IPS-NIHi11 (cell line): Measurements from ENCODE around the gene TNRC18.

Source experiments
- DNase-seq: peaks from one replicate; pipeline ENCODE4 v3.0.0; 2012; ENCODE audit warnings: mixed read lengths, low spot score

TNRC18 gene

DNA sequence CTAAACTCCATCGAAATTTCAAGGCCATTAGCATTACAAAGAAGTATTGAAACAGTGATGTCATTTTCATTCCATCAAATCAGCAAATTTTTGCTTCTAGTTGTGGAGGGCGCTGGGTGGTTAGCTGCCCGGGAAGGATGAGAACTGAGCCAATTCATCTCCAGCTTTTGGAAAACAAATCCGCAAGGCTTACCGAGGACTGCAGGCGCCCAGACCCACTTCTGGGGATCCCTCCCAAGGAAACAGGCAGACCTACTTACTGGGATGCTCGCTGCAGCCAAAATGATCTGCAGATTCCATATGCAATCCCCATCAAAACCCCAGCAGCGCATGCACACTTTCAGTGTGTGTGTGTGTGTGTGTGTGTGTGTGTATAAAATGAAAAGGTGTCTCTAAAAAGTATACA, 19.2 kb downstream of the TNRC18 start:
- DNase-seq, result peak; percentile 1

GRCh38 chr7:5403442-5403841, 20.2 kb downstream of the TNRC18 start:
- DNase-seq, result no peak

DNA sequence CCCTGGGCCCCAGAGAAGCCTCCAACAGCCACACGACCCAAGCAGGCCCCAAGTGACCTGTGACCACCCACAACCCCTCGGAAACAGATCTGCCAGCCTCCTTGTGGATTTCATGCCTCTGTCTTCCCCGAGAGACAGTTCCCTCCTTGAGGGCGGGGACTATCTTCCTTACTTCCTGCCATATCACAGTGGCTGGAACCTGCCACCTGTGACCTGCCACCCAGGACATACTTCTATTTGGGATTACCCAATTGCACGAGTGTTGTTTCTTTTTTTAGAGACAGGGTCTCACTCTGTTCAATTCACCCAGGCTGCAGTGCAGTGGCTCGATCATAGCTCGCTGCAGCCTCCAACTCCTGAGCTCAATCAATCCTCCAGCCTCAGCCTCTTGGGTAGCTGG, 25.9 kb downstream of the TNRC18 start:
- DNase-seq, result peak; percentile 10

DNA sequence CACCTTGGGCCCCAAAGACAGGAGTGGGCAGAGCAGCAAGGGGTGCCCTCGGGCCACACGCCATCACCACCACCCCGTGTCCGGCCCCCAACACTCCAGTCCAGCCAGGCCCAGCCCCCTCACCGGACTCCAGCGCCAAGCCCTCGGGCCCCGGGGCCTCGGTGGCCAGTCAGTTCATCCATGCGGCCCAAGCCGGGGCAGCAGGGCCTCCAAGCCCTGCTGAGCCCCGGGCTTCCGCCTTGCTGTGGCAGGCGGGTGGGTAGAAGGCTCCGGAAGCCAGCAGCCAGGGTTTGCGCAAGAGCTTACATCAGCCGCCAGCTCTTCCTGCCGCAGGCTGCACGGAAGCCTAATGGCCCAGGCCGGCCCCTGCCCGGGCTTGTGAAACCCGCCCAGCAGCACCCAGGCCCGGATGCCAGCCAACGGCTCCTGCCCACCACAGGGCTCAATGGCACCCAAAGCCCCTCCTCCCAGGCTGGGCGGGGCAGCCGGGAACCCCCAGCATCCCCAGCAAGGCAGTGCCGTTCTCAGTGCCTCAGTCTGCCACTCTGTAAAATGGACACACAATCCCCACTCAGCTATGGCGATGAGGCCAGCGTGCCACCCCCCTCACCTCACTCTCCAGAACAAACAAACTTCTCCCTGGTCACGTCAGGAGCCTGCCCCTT, 26.5 kb downstream of the TNRC18 start:
- DNase-seq, result peak; percentile 77

DNA sequence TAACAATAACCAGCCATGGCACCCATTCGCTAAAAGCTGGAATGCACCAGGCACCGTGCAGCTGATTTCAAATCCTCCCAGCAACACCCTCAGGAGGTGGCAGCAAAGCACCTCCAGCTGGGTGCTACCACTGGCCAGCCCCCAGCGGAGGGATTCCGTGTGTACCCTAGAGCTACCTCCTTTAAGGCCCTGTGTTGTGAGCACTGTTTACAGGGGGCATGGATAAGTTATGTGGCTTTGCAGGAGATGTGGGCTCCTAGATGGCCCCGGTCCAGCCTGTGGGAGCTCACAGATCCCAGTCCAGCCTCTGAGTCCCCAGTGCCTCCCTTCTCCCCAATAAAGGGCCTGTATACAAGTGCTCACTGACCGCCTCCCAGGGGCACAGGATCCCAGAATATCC, 27.1 kb downstream of the TNRC18 start:
- DNase-seq, result peak; percentile 22

DNA sequence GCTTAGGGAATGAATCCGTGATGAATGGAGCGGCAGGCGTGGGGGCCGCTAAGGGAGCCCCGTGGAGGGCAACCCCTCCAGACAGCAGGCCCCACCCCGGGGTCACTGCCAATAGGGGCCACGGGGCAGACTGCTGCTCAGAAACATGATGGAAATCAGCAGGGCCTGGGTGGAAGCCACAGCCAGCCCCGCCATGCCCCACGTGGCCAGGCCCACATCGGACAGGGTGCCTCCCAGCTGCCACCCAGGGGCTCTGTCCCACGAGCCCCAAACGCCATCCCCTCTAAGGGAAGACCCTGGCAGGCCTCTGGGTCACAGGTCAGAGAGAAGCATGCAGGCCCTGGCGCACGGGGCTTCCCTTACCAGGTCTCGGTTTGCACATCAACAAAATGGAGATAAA, 28.4 kb downstream of the TNRC18 start:
- DNase-seq, result peak; percentile 10

GRCh38 chr7:5394264-5395105, 29.1 kb downstream of the TNRC18 start:
- DNase-seq, result peak; percentile 14

DNA sequence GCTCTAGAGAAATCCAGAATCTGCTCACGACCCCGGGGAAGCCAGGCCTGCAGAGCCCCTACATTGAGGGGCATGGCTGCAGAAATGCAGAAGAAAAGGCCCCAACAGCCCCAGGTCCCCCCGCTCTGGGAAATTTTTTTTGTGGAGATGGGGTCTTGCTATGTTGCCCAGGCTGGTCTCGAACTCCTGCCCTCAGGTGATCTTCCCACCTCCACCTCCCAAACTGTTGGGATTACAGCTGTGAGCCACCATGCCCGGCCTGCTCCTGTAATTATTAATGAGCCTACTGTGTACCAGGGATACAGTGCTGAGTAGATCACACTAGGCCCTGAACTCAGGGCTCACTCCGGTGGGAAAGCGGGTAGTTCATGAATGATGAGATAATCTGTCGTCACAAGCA, 29.9 kb downstream of the TNRC18 start:
- peak; percentile 3 for DNase-seq

DNA sequence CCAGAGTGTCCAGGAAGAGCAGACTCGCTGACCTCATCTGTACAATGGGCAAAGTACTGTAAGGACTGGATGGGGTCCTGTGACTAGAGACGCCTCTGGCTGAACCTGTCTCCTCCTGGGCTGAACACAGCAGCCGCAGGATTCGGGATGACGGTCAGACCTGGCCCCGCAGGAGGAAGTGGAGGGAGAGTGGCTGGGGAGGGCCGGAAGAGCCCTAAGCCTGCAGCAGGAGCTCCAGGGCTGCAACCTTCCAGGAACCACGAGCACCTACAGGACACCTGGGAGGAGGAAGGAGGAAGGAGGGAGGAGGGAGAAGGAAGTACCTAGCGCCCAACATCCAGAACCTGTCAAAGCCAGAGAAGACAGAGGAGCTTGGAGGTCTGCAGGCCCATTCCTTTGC, 30.3 kb downstream of the TNRC18 start:
- DNase-seq, result peak; percentile 4

DNA sequence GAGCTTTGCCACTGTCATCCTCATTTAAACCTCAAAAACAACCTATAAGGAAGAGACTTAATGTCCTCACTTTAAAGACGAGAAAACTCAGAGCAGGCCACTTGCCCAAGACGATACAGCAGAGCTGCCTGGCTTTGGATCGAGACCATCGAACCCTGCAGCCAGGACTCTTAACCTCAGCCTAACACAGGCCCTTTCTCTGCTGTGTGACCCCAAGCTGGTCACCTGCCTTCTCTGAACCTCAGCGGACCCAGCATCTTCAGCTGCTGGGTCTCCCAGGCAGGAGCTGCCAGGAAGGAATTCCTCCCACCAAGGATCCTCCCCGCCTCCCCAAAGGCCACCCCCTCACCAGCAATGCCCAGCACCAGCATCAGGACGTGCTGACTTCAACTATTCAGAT, 32.7 kb downstream of the TNRC18 start:
- DNase-seq, result peak; percentile 3

- DNase-seq, result peak; percentile 51
Measured at GRCh38 chr7:5388905-5389433, 34.7 kb downstream of the TNRC18 start.

- peak; percentile 51 for DNase-seq
Measured at GRCh38 chr7:5388273-5388901, 35.2 kb downstream of the TNRC18 start.

GRCh38 chr7:5387711-5388245, 35.9 kb downstream of the TNRC18 start:
- DNase-seq, result peak; percentile 26

- no peak for DNase-seq
Measured at GRCh38 chr7:5384618-5385017, 39.0 kb downstream of the TNRC18 start.

DNA sequence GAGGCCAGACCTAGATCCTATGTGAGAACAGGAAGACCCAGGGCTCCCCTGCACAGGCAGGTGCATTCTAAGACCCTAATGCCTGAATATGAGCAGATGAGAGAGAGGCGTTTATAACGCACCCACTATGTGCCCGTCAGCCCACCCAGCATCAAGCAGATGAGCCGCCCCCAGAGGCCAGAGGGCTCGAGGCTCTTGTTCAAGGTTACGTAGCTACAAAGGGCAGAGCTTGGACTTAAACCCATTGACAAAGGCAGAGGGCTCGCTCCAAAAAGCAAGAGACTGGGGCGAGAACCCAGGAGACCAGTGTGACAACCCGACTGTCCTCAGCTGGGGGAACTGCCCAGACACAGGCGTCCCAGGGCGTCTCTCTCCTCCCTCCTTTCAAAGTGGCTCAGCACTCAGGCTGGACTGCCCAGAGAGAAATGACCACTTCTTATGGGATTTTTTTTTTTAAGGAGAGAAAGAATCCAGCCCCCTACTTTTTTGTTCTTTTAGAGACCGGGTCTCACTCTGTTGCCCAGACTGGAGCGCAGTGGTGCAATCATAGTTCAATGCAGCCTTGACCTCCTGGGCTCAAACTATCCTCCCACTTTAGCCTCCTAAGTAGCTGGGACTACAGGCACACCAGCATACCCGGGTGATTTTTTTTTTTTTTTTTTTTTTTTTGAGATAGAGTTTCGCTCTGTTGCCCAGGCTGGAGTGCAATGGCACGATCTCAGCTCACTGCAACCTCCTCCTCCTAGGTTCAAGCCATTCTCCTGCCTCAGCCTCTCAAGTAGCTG, 40.1 kb downstream of the TNRC18 start:
- no peak for DNase-seq

DNA sequence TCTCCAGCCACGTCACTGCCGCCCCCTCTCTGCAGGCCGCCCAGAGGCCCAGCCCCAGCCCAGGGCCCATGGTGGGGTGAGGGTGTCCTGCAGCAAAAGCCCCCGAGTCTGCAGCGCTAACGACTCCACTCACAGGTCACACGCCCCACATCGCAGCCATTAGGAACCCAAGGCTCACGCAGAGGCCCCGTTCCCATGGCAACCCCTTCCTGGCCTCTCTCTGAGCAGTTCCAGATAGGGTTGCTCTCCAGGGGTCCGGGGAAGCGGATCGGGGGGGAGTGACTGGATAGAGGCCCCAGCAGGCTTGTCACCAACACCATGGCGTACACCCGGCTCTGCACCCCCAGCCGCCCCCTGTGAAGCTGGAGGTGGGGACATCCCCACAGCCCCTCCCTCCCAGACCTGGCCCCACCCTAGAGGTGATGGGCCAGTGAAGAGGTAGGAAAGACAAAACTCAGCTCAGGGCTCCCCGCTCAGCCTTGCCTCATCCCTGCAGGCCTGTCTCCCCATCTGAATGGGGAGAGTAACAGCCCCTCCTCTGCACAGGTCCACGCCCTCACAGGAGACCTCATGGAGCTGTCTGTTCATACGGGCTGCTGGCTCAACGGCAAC, 41.2 kb downstream of the TNRC18 start:
- DNase-seq, result peak; percentile 77

GRCh38 chr7:5381071-5381772, 42.4 kb downstream of the TNRC18 start:
- no peak for DNase-seq

GRCh38 chr7:5380350-5381070, 43.1 kb downstream of the TNRC18 start:
- no peak for DNase-seq

DNA sequence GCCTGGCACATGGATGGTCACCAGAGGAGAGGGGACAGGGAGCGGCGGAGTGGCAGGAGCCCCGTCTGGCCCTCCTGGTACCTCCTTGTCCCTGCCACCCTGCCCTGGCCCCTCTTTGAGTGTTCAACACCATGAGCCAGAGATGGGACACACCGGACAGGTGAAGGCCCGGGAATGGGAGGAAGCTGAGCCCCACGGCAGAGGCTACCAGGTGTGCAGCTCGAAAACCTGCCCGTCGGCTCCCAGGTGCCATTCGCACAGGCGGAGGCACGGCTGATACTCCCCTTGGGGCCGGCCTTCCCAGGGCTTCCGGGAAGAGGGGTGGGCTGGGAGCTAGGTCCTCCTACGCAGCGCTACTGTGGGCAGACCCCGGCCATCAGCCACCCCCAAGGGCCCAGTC, 44.1 kb downstream of the TNRC18 start:
- DNase-seq, result no peak

DNA sequence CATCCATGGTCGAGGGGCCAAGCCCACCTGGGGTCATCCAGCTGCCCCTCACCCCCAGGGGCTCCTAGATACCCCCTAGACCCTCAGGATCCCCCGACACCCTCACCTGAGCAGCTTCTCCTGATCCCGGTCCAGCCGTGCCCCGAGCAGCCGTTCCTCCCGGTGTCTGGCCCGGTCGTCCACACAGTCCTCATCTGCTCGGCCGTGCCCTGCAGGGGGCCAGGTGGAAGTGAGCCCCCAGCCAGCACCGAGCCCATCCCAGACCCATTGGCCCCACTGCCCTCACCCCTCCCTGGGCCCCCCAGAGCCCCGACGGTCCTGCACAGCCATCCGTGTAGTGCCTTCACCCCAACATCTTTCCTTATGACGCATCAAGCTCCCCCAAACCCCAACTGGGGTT, 45.8 kb downstream of the TNRC18 start:
- DNase-seq, result no peak
